ENCODE measurements around the gene ROBO2.

The ROBO2 gene

GRCh38 chr3:77325702-77326101, 285.8 kb downstream of the ROBO2 start:
- no peaks in the 10 kb centered on the region for H3K27me3 ChIP-seq (ENCODE audit: insufficient read depth, poor library complexity, severe bottlenecking)
- no peak for TF ChIP-seq REST (IDR thresholded peaks at IDR 0.05; ENCODE audit: insufficient replicate concordance, low read depth)
- no peak for TF ChIP-seq POLR2AphosphoS5 (IDR thresholded peaks at IDR 0.05; ENCODE audit: low read depth)
- TF ChIP-seq CTCF (IDR thresholded peaks at IDR 0.05; ENCODE audit: insufficient read depth, low read length) = no peak
- no peak for TF ChIP-seq SPI1 (IDR thresholded peaks at IDR 0.05; ENCODE audit: borderline replicate concordance, low read depth)
- no peak for TF ChIP-seq GABPA (IDR thresholded peaks at IDR 0.05; ENCODE audit: low read depth)
- DNase-seq (ENCODE audit: low read depth in 1 of 2, low spot score in 1 of 2) = no peak
- H3K27ac ChIP-seq (replicated peaks) = no peak overlapping the region
- no peak overlapping the region for H3K4me3 ChIP-seq (replicated peaks; ENCODE audit: insufficient read depth, low read length)

GRCh38 chr3:77326586-77326985, 286.7 kb downstream of the ROBO2 start:
- Histone ChIP-seq H3K4me3 (replicated peaks; ENCODE audit: insufficient read depth, low read length) (no peak overlapping the region), H3K27ac (replicated peaks) (no peak overlapping the region), H3K27me3 (ENCODE audit: insufficient read depth, poor library complexity, severe bottlenecking) (no peaks in the 10 kb centered on the region)
- no peak for DNase-seq (ENCODE audit: low read depth in 1 of 2, low spot score in 1 of 2)
- TF ChIP-seq SPI1 (IDR thresholded peaks at IDR 0.05; ENCODE audit: borderline replicate concordance, low read depth) (no peak), GABPA (IDR thresholded peaks at IDR 0.05; ENCODE audit: low read depth) (no peak), REST (IDR thresholded peaks at IDR 0.05; ENCODE audit: insufficient replicate concordance, low read depth) (no peak), POLR2AphosphoS5 (IDR thresholded peaks at IDR 0.05; ENCODE audit: low read depth) (no peak), CTCF (IDR thresholded peaks at IDR 0.05; ENCODE audit: insufficient read depth, low read length) (no peak)

GRCh38 chr3:77328690-77329089, 288.8 kb downstream of the ROBO2 start:
- peak; percentile 57 for TF ChIP-seq SPI1 (IDR thresholded peaks at IDR 0.05; ENCODE audit: borderline replicate concordance, low read depth)
- TF ChIP-seq GABPA (IDR thresholded peaks at IDR 0.05; ENCODE audit: low read depth) = no peak
- no peak for DNase-seq (ENCODE audit: low read depth in 1 of 2, low spot score in 1 of 2)
- Histone ChIP-seq H3K27me3 (ENCODE audit: insufficient read depth, poor library complexity, severe bottlenecking) (no peaks in the 10 kb centered on the region), H3K27ac (replicated peaks) (no peak overlapping the region), H3K4me3 (replicated peaks; ENCODE audit: insufficient read depth, low read length) (no peak overlapping the region)

- Histone ChIP-seq H3K27me3 (ENCODE audit: insufficient read depth, poor library complexity, severe bottlenecking) (no peaks in the 10 kb centered on the region), H3K27ac (replicated peaks) (no peak overlapping the region), H3K4me3 (replicated peaks; ENCODE audit: insufficient read depth, low read length) (no peak overlapping the region)
- TF ChIP-seq GABPA (IDR thresholded peaks at IDR 0.05; ENCODE audit: low read depth) (no peak), CTCF (IDR thresholded peaks at IDR 0.05; ENCODE audit: insufficient read depth, low read length) (no peak), POLR2AphosphoS5 (IDR thresholded peaks at IDR 0.05; ENCODE audit: low read depth) (no peak), REST (IDR thresholded peaks at IDR 0.05; ENCODE audit: insufficient replicate concordance, low read depth) (no peak), SPI1 (IDR thresholded peaks at IDR 0.05; ENCODE audit: borderline replicate concordance, low read depth) (no peak)
- no peak for DNase-seq (ENCODE audit: low read depth in 1 of 2, low spot score in 1 of 2)
Observed at GRCh38 chr3:77329116-77329515, 289.2 kb downstream of the ROBO2 start.
